GM15510 (cell line): Measurements from ENCODE around the gene NHLH2.

Source experiments
- POLR2A ChIP-seq: IDR thresholded peaks from 3 replicates; pipeline ENCODE4 v1.6.1; 2011; ENCODE audit warnings: borderline replicate concordance; ENCODE audit not compliant: insufficient read length; ENCODE audit errors: extremely low read depth

The NHLH2 gene

DNA sequence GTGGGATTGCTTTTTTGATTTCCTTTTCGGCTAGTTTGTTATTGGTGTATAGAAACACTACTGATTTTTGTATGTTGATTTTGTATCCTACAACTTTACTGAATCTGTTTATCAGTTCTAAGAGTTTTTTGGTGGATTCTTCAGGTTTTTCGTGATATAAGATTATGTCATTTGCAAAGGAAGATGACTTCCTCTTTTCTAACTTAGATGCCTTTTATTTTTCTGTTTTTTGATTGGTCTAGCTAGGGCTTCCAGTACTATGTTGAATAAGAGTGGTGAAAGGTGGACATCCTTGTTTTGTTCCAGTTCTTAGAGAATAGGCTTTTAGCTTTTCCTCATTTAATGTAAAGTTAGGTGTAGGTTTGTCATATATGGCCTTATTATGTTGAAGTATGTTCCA lies 13.1 kb upstream of the NHLH2 start:
- TF ChIP-seq POLR2A, result no peak

DNA sequence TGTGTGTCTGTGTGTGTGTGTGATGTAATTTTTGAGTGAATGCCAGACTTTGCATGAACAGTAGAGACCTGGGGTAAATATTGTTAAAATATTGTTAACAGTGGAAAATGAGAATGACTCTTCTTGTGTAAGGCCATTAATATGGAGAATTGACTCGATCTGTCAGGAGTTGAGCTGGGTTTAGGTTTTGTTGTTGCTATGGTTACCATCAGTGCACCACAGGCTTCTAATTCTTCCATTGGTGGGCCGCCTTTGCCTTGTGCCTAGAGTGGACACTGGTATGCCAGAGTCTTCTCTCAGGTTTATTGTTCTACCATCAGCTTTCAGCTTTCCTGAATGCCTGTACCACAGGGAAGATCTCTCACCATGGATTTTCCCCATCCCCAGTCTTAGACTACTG lies 10.0 kb upstream of the NHLH2 start:
- no peak for TF ChIP-seq POLR2A

GRCh38 chr1:115847787-115848186 lies 6.9 kb upstream of the NHLH2 start:
- TF ChIP-seq POLR2A, result no peak

GRCh38 chr1:115842948-115843347 lies 2.0 kb upstream of the NHLH2 start:
- TF ChIP-seq POLR2A, result no peak

DNA sequence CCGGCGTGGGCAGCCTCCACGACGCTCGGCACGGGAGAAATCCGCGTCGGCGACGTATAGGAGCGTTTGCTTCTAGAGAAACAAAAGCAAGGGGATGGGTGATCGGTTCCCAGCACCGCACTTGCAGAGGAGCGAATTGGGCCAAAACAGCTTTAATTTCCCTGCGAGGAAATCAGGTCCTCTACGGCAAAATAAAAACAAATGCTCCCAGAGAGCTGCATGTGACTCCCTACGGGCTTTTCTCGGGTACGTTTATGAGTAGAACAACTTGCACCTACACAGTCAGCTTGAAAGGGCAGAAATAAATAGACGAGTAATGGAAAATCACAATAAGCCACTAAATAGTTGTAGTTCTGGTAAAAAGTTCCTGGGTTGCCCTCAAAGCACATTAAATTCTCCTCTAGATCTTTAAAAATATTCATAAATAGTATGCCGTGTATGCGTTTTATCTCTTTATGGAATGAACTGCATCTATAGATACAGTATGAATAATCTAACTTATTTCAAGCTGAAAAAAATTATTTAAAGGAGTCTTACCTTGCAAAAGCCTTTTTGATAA lies 1.2 kb downstream of the NHLH2 start:
- no peak for TF ChIP-seq POLR2A

GRCh38 chr1:115839029-115839678 lies 1.8 kb downstream of the NHLH2 start:
- TF ChIP-seq POLR2A, result no peak

- no peak for TF ChIP-seq POLR2A
Observed at GRCh38 chr1:115838431-115839028, 2.4 kb downstream of the NHLH2 start.

DNA sequence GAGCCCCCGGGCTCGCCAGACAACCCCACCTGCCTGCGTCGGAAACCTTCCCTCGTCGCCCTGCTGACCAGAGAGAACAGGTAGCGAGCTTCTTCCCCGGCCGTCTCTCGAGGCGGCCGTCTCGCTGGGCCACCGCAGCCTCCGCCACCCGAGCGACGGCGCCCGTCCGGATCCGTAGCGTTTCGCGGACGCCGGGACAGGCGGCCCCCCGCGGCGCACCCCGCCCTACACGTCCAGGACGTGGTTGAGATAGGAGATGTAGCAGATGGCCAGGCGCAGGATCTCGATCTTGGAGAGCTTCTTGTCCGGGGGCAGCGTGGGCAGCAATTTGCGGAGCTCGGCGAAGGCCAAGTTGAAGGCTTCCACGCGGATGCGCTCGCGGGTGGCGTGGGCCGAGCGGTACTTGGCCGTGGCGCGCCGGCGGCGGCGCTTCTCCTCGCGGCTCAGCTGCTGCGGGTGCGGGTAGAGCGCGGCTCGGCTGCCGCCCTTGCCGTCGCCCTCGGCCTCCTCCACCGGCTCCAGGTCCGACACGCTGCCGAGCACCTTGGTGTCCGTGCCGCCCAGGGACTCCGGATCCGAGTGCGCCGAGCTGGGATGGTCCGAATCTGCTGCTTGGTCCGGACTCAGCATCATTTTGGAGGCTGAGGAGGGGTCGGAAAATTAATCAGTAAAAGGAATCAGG lies 3.0 kb downstream of the NHLH2 start:
- TF ChIP-seq POLR2A, result no peak

GRCh38 chr1:115837341-115837739 lies 3.6 kb downstream of the NHLH2 start:
- no peak for TF ChIP-seq POLR2A

DNA sequence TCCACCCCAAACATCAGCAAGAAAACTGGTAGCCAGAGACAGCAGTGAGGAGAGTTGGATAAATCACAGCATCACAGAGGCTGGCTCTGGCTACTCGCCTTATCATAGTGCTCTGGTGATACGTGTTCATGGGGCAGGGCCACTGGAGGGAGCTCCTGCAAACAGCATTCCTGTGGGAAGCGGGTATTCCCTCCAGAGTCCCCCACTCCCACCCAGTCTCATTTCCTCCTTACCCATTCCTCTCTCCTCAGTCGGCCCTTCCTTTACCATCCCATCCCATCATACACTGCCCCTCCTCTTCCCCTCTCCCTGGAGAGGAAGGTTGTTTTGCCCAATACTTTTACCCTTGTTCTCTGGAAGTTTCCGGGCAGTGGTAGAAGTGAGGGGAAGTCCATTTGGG lies 7.1 kb downstream of the NHLH2 start:
- no peak for TF ChIP-seq POLR2A

- TF ChIP-seq POLR2A, result no peak
Observed at GRCh38 chr1:115832651-115833050, 8.3 kb downstream of the NHLH2 start.

- no peak for TF ChIP-seq POLR2A
Observed at GRCh38 chr1:115830963-115831362, 10.0 kb downstream of the NHLH2 start.

GRCh38 chr1:115829947-115830346 lies 11.0 kb downstream of the NHLH2 start:
- TF ChIP-seq POLR2A, result no peak

- no peak for TF ChIP-seq POLR2A
Observed at GRCh38 chr1:115829023-115829674, 11.8 kb downstream of the NHLH2 start.
